Activated naive CD4-positive, alpha-beta T cell treated with anti-CD3 and anti-CD28 coated beads, Interleukin-2, amount 10 ng/mL, durations not matched to agents 7 days and 5 days (primary cell): ENCODE data around the gene KCNIP2.

ENCODE experiments used
- CTCF ChIA-PET: fragments of 350-600 bp; sonication (Branson Sonifier 250); formaldehyde crosslinking; loops from one replicate; lab custom pipeline; 2021; ENCODE audit warnings: antibody characterized with exemption; lab: Charles Lee
- DNase-seq: peaks from one replicate; pipeline ENCODE4 v3.0.0-alpha.2; 2020
- H3K27ac Mint-ChIP-seq: one replicate; pipeline ENCODE4 v1.8.0; 2021; ENCODE audit warnings: mild to moderate bottlenecking, moderate library complexity, mixed read lengths
- H3K27me3 Mint-ChIP-seq: one replicate; pipeline ENCODE4 v1.8.0; 2021; ENCODE audit warnings: mild to moderate bottlenecking, mixed read lengths
- H3K36me3 Mint-ChIP-seq: one replicate; pipeline ENCODE4 v1.8.0; 2021; ENCODE audit warnings: mixed read lengths
- H3K4me1 Mint-ChIP-seq: one replicate; pipeline ENCODE4 v1.8.0; 2021; ENCODE audit warnings: mixed read lengths
- H3K4me3 Mint-ChIP-seq: one replicate; pipeline ENCODE4 v1.8.0; 2021; ENCODE audit warnings: mild to moderate bottlenecking, moderate library complexity, mixed read lengths
- H3K9me3 Mint-ChIP-seq: one replicate; pipeline ENCODE4 v1.8.0; 2021; ENCODE audit warnings: mixed read lengths

KCNIP2 gene

GRCh38 chr10:101840741-101841453 lies 2.7 kb downstream of the KCNIP2 start:
- CTCF ChIA-PET, result interaction anchor here (0.6 to 3.8 kb wide), 54 partner anchors 9 to 345 kb away, joined by 3 to 95 read pairs (median 4); partner anchors contain the start of genes ARMH3, HPS6 and OGA
- peaks cover 57% of the 10 kb centered on the region for H3K27me3 Mint-ChIP-seq
- no peaks in the 10 kb centered on the region for H3K9me3 Mint-ChIP-seq
- H3K27ac Mint-ChIP-seq, result no peak overlapping the region
- H3K36me3 Mint-ChIP-seq, result peaks cover 6% of the 10 kb centered on the region
- DNase-seq, result peak; percentile 80
- H3K4me1 Mint-ChIP-seq, result peaks cover 47% of the 10 kb centered on the region
- H3K4me3 Mint-ChIP-seq, result peak overlapping the region; percentile 78

GRCh38 chr10:101840102-101840684 lies 3.4 kb downstream of the KCNIP2 start:
- Mint-ChIP-seq H3K27me3 (peaks cover 57% of the 10 kb centered on the region), H3K4me1 (peaks cover 52% of the 10 kb centered on the region), H3K4me3 (peak overlapping the region; percentile 78), H3K9me3 (no peaks in the 10 kb centered on the region), H3K27ac (no peak overlapping the region), H3K36me3 (peaks cover 4% of the 10 kb centered on the region)
- DNase-seq, result peak; percentile 58
- CTCF ChIA-PET, result interaction anchor here (0.6 to 3.8 kb wide), 46 partner anchors 9 to 295 kb away, joined by 3 to 95 read pairs (median 4); partner anchors contain the start of genes ARMH3, HPS6 and OGA

GRCh38 chr10:101839416-101840063 lies 4.1 kb downstream of the KCNIP2 start:
- H3K4me1 Mint-ChIP-seq, result peaks cover 58% of the 10 kb centered on the region
- no peak overlapping the region for H3K27ac Mint-ChIP-seq
- DNase-seq, result peak; percentile 75

GRCh38 chr10:101839002-101839401 lies 4.6 kb downstream of the KCNIP2 start:
- Mint-ChIP-seq H3K4me1 (peaks cover 58% of the 10 kb centered on the region), H3K27ac (no peak overlapping the region), H3K27me3 (peaks cover 45% of the 10 kb centered on the region), H3K36me3 (no peaks in the 10 kb centered on the region), H3K4me3 (peak overlapping the region; percentile 62), H3K9me3 (no peaks in the 10 kb centered on the region)
- CTCF ChIA-PET, result interaction anchor here (3.0 to 3.8 kb wide), 3 partner anchors 57 to 232 kb away, joined by 10 to 95 read pairs (median 91); partner anchors contain the start of gene HPS6
- no peak for DNase-seq

More at GRCh38 chr10:101839416-101840063, 4.1 kb downstream of the KCNIP2 start:
- CTCF ChIA-PET, result interaction anchor here (1.7 to 3.8 kb wide), 6 partner anchors 12 to 231 kb away, joined by 4 to 95 read pairs (median 14); partner anchors contain the start of genes HPS6 and OGA
- H3K9me3 Mint-ChIP-seq, result no peaks in the 10 kb centered on the region
- H3K27me3 Mint-ChIP-seq, result peaks cover 50% of the 10 kb centered on the region
- H3K36me3 Mint-ChIP-seq, result no peaks in the 10 kb centered on the region
- H3K4me3 Mint-ChIP-seq, result peak overlapping the region; percentile 62

GRCh38 chr10:101838416-101838970 lies 5.1 kb downstream of the KCNIP2 start:
- Mint-ChIP-seq H3K27me3 (peaks cover 41% of the 10 kb centered on the region), H3K4me1 (peaks cover 61% of the 10 kb centered on the region), H3K4me3 (no peak overlapping the region), H3K9me3 (no peaks in the 10 kb centered on the region), H3K36me3 (no peaks in the 10 kb centered on the region), H3K27ac (no peak overlapping the region)
- no peak for DNase-seq
- CTCF ChIA-PET, result interaction anchor here (1.2 to 4.2 kb wide), 3 partner anchors 50 to 172 kb away, joined by 3 to 40 read pairs (median 10); no protein-coding TSS in a partner anchor

GRCh38 chr10:101837748-101838147 lies 5.9 kb downstream of the KCNIP2 start:
- DNase-seq, result no peak
- Mint-ChIP-seq H3K36me3 (no peaks in the 10 kb centered on the region), H3K27me3 (peaks cover 34% of the 10 kb centered on the region), H3K27ac (no peak overlapping the region), H3K4me3 (no peak overlapping the region), H3K4me1 (peaks cover 63% of the 10 kb centered on the region), H3K9me3 (no peaks in the 10 kb centered on the region)
- CTCF ChIA-PET, result interaction anchor here (1.2 to 4.2 kb wide), 4 partner anchors 51 to 235 kb away, joined by 3 to 40 read pairs (median 14); no protein-coding TSS in a partner anchor

- Mint-ChIP-seq H3K9me3 (no peaks in the 10 kb centered on the region), H3K27ac (no peak overlapping the region), H3K4me3 (no peak overlapping the region), H3K36me3 (no peaks in the 10 kb centered on the region), H3K4me1 (peaks cover 61% of the 10 kb centered on the region), H3K27me3 (peaks cover 14% of the 10 kb centered on the region)
- no peak for DNase-seq
- CTCF ChIA-PET, result interaction anchor here (0.6 to 4.2 kb wide), 13 partner anchors 8 to 237 kb away, joined by 3 to 40 read pairs (median 6); partner anchors contain the start of genes NPM3 and OGA
Observed at GRCh38 chr10:101835362-101835761, 8.2 kb downstream of the KCNIP2 start.

GRCh38 chr10:101834341-101834740 lies 9.3 kb downstream of the KCNIP2 start:
- Mint-ChIP-seq H3K27me3 (peaks cover 5% of the 10 kb centered on the region), H3K4me3 (peak overlapping the region; percentile 40), H3K4me1 (peaks cover 62% of the 10 kb centered on the region), H3K36me3 (no peaks in the 10 kb centered on the region), H3K9me3 (no peaks in the 10 kb centered on the region), H3K27ac (peak overlapping the region; percentile 63)
- CTCF ChIA-PET, result interaction anchor here (4.2 kb wide), 1 partner anchor 176 kb away, joined by 40 read pairs; no protein-coding TSS in a partner anchor
- DNase-seq, result peak; percentile 54

- Mint-ChIP-seq H3K36me3 (no peaks in the 10 kb centered on the region), H3K4me1 (peaks cover 62% of the 10 kb centered on the region), H3K4me3 (peak overlapping the region; percentile 40), H3K9me3 (no peaks in the 10 kb centered on the region), H3K27ac (no peak overlapping the region), H3K27me3 (peaks cover 4% of the 10 kb centered on the region)
- CTCF ChIA-PET, result interaction anchor here (1.0 to 3.6 kb wide), 3 partner anchors 8 to 298 kb away, joined by 3 to 14 read pairs (median 3); partner anchors contain the start of gene KCNIP2
- DNase-seq, result no peak
Observed at GRCh38 chr10:101833466-101833865, 10.1 kb downstream of the KCNIP2 start.

GRCh38 chr10:101832325-101832771 lies 11.3 kb downstream of the KCNIP2 start:
- Mint-ChIP-seq H3K4me1 (peaks cover 64% of the 10 kb centered on the region), H3K27me3 (peaks cover 4% of the 10 kb centered on the region), H3K27ac (no peak overlapping the region), H3K4me3 (no peak overlapping the region), H3K36me3 (no peaks in the 10 kb centered on the region), H3K9me3 (no peaks in the 10 kb centered on the region)
- DNase-seq, result no peak
- CTCF ChIA-PET, result interaction anchor here (1.0 to 3.6 kb wide), 2 partner anchors 9 to 299 kb away, joined by 3 to 14 read pairs; no protein-coding TSS in a partner anchor

GRCh38 chr10:101831169-101831811 lies 12.3 kb downstream of the KCNIP2 start:
- CTCF ChIA-PET, result interaction anchor here (3.6 kb wide), 1 partner anchor 10 kb away, joined by 14 read pairs; no protein-coding TSS in a partner anchor
- peaks cover 67% of the 10 kb centered on the region for H3K4me1 Mint-ChIP-seq
- no peaks in the 10 kb centered on the region for H3K9me3 Mint-ChIP-seq
- peaks cover 4% of the 10 kb centered on the region for H3K27me3 Mint-ChIP-seq
- no peak for DNase-seq
- peaks cover 2% of the 10 kb centered on the region for H3K36me3 Mint-ChIP-seq
- H3K27ac Mint-ChIP-seq, result peak overlapping the region; percentile 96
- H3K4me3 Mint-ChIP-seq, result peak overlapping the region; percentile 74

- peak; percentile 95 for DNase-seq
- H3K4me1 Mint-ChIP-seq, result peaks cover 62% of the 10 kb centered on the region
- H3K27me3 Mint-ChIP-seq, result peaks cover 4% of the 10 kb centered on the region
- peak overlapping the region; percentile 74 for H3K4me3 Mint-ChIP-seq
- CTCF ChIA-PET, result interaction anchor here (3.6 kb wide), 1 partner anchor 11 kb away, joined by 14 read pairs; no protein-coding TSS in a partner anchor
- peaks cover 4% of the 10 kb centered on the region for H3K36me3 Mint-ChIP-seq
- no peaks in the 10 kb centered on the region for H3K9me3 Mint-ChIP-seq
- H3K27ac Mint-ChIP-seq, result peak overlapping the region; percentile 96
Observed at GRCh38 chr10:101830322-101831168, 13.1 kb downstream of the KCNIP2 start.
